MM.1S (cell line): ENCODE results near the gene PRLH.
"Not testable (repeated sequence)": the region's sequence is repeated elsewhere in the genome, so short reads cannot be mapped to it uniquely, and the experiment has no call there.

Experiments
- DNase-seq: peaks from one replicate; pipeline ENCODE4 v3.0.0-alpha.2; 2015
- H2AFZ ChIP-seq: fragments of 300-600 bp; sonication (generic); 2 replicates; pipeline ENCODE4 v1.6.0; 2016; ENCODE audit warnings: antibody characterized with exemption, low read length
- H3F3A ChIP-seq: fragments of 300-600 bp; sonication (generic); 2 replicates; pipeline ENCODE4 v1.6.1; 2016; ENCODE audit warnings: mild to moderate bottlenecking, antibody characterized with exemption, low read length, moderate library complexity, mixed read lengths; ENCODE audit not compliant: insufficient read depth
- H3K27ac ChIP-seq: fragments of 300-600 bp; sonication (generic); 2 replicates; pipeline ENCODE4 v1.5.1; 2016; ENCODE audit warnings: mild to moderate bottlenecking, low read length
- H3K27me3 ChIP-seq: fragments of 300-600 bp; sonication (generic); replicated peaks from 2 replicates; pipeline ENCODE4 v1.6.0; 2016; ENCODE audit warnings: low read length; ENCODE audit not compliant: insufficient read depth
- H3K36me3 ChIP-seq: fragments of 300-600 bp; sonication (generic); replicated peaks from 2 replicates; pipeline ENCODE4 v1.6.1; 2016; ENCODE audit warnings: mild to moderate bottlenecking, low read length, mixed read lengths; ENCODE audit not compliant: insufficient read depth
- H3K4me1 ChIP-seq: fragments of 300-600 bp; sonication (generic); 2 replicates; pipeline ENCODE4 v1.6.1; 2016; ENCODE audit warnings: low read length, mixed read lengths
- H3K4me2 ChIP-seq: fragments of 300-600 bp; sonication (generic); 2 replicates; pipeline ENCODE4 v1.6.0; 2016; ENCODE audit warnings: low read depth, low read length
- H3K4me3 ChIP-seq: fragments of 300-600 bp; sonication (generic); 2 replicates; pipeline ENCODE4 v1.5.1; 2016; ENCODE audit warnings: low read length, mixed read lengths
- H3K79me2 ChIP-seq: fragments of 300-600 bp; sonication (generic); 2 replicates; pipeline ENCODE4 v1.6.1; 2016; ENCODE audit warnings: mixed run types, low read length, mixed read lengths
- H3K9ac ChIP-seq: fragments of 300-600 bp; sonication (generic); 2 replicates; pipeline ENCODE4 v1.6.1; 2016; ENCODE audit warnings: low read length, mixed read lengths
- H3K9me2 ChIP-seq: fragments of 300-600 bp; sonication (generic); replicated peaks from 2 replicates; pipeline ENCODE4 v1.6.1; 2016; ENCODE audit warnings: mild to moderate bottlenecking, low read length, mixed read lengths; ENCODE audit not compliant: insufficient read depth
- H3K9me3 ChIP-seq: fragments of 300-600 bp; sonication (generic); replicated peaks from 2 replicates; pipeline ENCODE4 v1.6.1; 2016; ENCODE audit warnings: mild to moderate bottlenecking, low read length, mixed read lengths; ENCODE audit not compliant: insufficient read depth
- H4K20me1 ChIP-seq: fragments of 300-600 bp; sonication (generic); 2 replicates; pipeline ENCODE4 v1.6.1; 2016; ENCODE audit warnings: mild to moderate bottlenecking, low read length, moderate library complexity, mixed read lengths; ENCODE audit not compliant: insufficient read depth
- EZH2 ChIP-seq: fragments of 300-600 bp; sonication (generic); optimal IDR thresholded peaks from 2 replicates; pipeline ENCODE3; 2017; ENCODE audit warnings: low read depth, mild to moderate bottlenecking, antibody characterized with exemption, low read length, mixed read lengths
- EZH2phosphoT487 ChIP-seq: fragments of 300-600 bp; sonication (generic); IDR thresholded peaks from 2 replicates; pipeline ENCODE4 v1.6.1; 2018; ENCODE audit warnings: antibody characterized with exemption, low read length
- TF ChIP-seq, protein P1 (sequence below): fragments of 300-600 bp; sonication (generic); IDR thresholded peaks from 2 replicates; pipeline ENCODE4 v1.5.1; 2016; ENCODE audit warnings: antibody characterized with exemption, low read length, mixed read lengths

Gene PRLH

DNA sequence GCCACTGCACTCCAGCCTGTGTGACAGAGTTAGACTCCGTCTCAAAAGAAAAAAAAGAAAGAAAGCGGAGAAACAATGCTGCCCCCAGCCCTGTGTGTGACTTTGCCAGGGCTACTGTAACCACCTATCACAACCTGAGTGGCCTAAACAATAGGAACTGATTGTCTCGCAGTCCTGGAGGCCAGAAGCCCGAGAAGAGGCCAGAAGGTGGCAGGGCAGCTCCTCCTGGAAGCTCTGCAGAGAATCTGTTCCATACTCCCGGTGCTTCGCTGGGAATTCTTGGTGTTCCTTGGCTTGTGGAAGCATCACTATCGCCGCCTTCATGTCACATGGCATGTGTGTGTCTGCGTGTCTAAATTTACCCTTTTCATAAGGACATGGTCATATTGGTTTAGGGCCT, 38.6 kb downstream of the PRLH start:
- H3K4me3 ChIP-seq: no peak overlapping the region
- H3K27ac ChIP-seq: no peak overlapping the region
- H3K36me3 ChIP-seq: no peaks in the 10 kb centered on the region
- H3K9ac ChIP-seq: no peak overlapping the region
- no peaks in the 10 kb centered on the region for H3K9me2 ChIP-seq
- no peaks in the 10 kb centered on the region for H4K20me1 ChIP-seq
- H3K27me3 ChIP-seq: no peaks in the 10 kb centered on the region
- H2AFZ ChIP-seq: no peak overlapping the region
- no peak for DNase-seq
- no peak for TF ChIP-seq EZH2
- no peak for TF ChIP-seq EZH2phosphoT487
- TF ChIP-seq, protein P1, sequence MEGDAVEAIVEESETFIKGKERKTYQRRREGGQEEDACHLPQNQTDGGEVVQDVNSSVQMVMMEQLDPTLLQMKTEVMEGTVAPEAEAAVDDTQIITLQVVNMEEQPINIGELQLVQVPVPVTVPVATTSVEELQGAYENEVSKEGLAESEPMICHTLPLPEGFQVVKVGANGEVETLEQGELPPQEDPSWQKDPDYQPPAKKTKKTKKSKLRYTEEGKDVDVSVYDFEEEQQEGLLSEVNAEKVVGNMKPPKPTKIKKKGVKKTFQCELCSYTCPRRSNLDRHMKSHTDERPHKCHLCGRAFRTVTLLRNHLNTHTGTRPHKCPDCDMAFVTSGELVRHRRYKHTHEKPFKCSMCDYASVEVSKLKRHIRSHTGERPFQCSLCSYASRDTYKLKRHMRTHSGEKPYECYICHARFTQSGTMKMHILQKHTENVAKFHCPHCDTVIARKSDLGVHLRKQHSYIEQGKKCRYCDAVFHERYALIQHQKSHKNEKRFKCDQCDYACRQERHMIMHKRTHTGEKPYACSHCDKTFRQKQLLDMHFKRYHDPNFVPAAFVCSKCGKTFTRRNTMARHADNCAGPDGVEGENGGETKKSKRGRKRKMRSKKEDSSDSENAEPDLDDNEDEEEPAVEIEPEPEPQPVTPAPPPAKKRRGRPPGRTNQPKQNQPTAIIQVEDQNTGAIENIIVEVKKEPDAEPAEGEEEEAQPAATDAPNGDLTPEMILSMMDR: no peak
- peaks cover 27% of the 10 kb centered on the region for H3K4me1 ChIP-seq
- no peaks in the 10 kb centered on the region for H3F3A ChIP-seq
- H3K4me2 ChIP-seq: no peak overlapping the region
- no peaks in the 10 kb centered on the region for H3K9me3 ChIP-seq
- no peaks in the 10 kb centered on the region for H3K79me2 ChIP-seq

DNA sequence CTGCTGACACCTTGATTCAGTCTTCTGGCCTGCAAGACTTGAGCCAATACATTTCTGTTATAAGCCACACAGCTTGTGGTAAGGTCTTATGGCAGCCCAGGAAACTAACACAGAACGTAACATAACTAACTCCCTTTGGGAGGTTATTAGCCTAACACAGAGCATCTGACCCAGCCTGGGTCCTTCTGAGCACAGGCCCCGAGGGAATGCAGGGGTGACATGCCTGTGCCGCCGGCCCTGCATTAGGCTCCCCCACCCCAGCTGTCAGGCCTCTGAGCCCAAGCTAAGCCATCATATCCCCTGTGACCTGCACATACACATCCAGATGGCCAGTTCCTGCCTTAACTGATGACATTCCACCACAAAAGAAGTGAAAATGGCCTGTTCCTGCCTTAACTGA, 40.1 kb downstream of the PRLH start:
- H3K36me3 ChIP-seq, DNase-seq, H3K9ac ChIP-seq, H4K20me1 ChIP-seq, H3K4me2 ChIP-seq, H3K4me3 ChIP-seq, H3K9me3 ChIP-seq, H3K79me2 ChIP-seq, H3K27me3 ChIP-seq, H2AFZ ChIP-seq, H3F3A ChIP-seq, H3K27ac ChIP-seq, H3K9me2 ChIP-seq: not testable (repeated sequence)
- peaks cover 14% of the 10 kb centered on the region for H3K4me1 ChIP-seq

GRCh38 chr2:237612527-237613357, 46.4 kb downstream of the PRLH start:
- peaks cover 23% of the 10 kb centered on the region for H3K4me1 ChIP-seq
- H3K4me2 ChIP-seq: no peak overlapping the region
- H3K4me3 ChIP-seq: no peak overlapping the region
- H3F3A ChIP-seq: peaks cover 11% of the 10 kb centered on the region; the same call in 1 of the 2 replicates
- no peaks in the 10 kb centered on the region for H3K27me3 ChIP-seq
- no peak overlapping the region for H2AFZ ChIP-seq
- no peaks in the 10 kb centered on the region for H3K9me2 ChIP-seq
- H3K79me2 ChIP-seq: no peaks in the 10 kb centered on the region
- H3K9ac ChIP-seq: no peak overlapping the region
- no peaks in the 10 kb centered on the region for H3K36me3 ChIP-seq
- TF ChIP-seq, protein P1: no peak
- TF ChIP-seq EZH2 (no peak), EZH2phosphoT487 (no peak)
- H3K9me3 ChIP-seq: no peaks in the 10 kb centered on the region
- no peaks in the 10 kb centered on the region for H4K20me1 ChIP-seq
- no peak overlapping the region for H3K27ac ChIP-seq
- DNase-seq: no peak

- peaks cover 30% of the 10 kb centered on the region for H3K4me1 ChIP-seq
- TF ChIP-seq EZH2phosphoT487 (no peak), EZH2 (no peak)
- no peaks in the 10 kb centered on the region for H3K9me3 ChIP-seq
- no peaks in the 10 kb centered on the region for H3K36me3 ChIP-seq
- no peaks in the 10 kb centered on the region for H3K79me2 ChIP-seq
- peaks cover 11% of the 10 kb centered on the region; the same call in 1 of the 2 replicates for H3F3A ChIP-seq
- no peaks in the 10 kb centered on the region for H3K27me3 ChIP-seq
- no peak overlapping the region for H2AFZ ChIP-seq
- DNase-seq: no peak
- H3K27ac ChIP-seq: no peak overlapping the region
- H3K4me3 ChIP-seq: no peak overlapping the region
- no peaks in the 10 kb centered on the region for H3K9me2 ChIP-seq
- no peak overlapping the region for H3K4me2 ChIP-seq
- H3K9ac ChIP-seq: no peak overlapping the region
- H4K20me1 ChIP-seq: no peaks in the 10 kb centered on the region
These were observed 47.3 kb downstream of the PRLH start for GRCh38 chr2:237613679-237614078.
